ENCODE measurements around the gene ST3GAL4. TPM values are rescaled to one million over a fixed set of nuclear protein-coding genes. Genes with fewer than 3 reads are reported as not detected.

ST3GAL4 gene
- total and polyA plus RNA-seq, 7 donors, result 43.1 to 336 (median 69.2) TPM

DNA sequence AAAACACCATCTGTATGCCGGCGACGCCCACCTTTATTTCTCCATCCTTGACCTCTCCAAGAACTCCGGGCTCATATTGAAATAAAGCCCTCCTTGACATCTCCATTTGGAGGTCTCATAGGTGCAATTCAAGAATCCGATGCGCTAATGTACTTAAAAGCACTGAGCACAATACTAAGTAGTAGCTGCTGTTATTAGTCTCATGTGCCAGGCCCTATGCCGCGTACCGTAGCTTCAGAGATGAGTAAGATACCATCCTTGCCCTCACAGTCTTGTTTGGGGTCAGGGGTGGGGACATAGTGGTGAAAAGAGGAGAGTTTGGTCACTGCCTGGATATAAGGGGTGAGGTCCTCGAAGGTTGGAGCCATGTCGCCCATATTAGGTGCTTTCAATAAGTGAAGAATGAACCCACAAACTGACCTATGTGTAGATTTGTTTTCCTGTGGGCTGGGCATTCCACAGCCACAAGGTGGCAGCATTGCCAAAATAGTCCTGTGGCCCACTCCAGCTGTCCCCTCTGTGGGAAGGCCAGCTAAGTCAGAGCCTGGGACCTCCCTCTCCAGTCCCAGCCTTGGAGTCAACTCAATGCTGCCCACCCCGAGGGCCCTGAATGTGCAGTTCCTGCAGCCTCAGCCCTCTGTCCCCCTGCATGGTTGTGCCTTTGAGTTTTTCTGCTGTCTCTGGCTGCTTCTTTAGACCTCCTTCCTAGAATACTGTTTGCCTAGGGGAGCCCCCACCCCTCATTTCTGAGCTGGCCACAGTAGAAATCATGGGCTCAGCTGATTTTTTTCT is 45.1 kb upstream of the ST3GAL4 start:
- H3K36me3 ChIP-seq, result peaks cover 0 to 6% (median 0%) of the 10 kb centered on the region in 4 donors
- TF ChIP-seq EP300 (IDR thresholded peaks at IDR 0.05) (no peak), CTCF (IDR thresholded peaks at IDR 0.05) (peak; percentile 53 to 87 (median 76)), POLR2A (IDR thresholded peaks at IDR 0.05) (no peak), POLR2AphosphoS5 (IDR thresholded peaks at IDR 0.05) (no peak)
- no peak overlapping the region for H3K4me3 ChIP-seq
- peak overlapping the region in 2 of 4 donors; percentile 10 to 15 for H3K27ac ChIP-seq
- peak; percentile 86 for DNase-seq
- no peaks in the 10 kb centered on the region for H3K9me3 ChIP-seq
- WGBS, 2 donors, result 55 to 73% methylated on average over 12 of the region's 12 CpGs
- intact Hi-C loops (cut with DNase I), result loop anchor here (2.0 to 5.0 kb wide), 3 partner anchors 48 to 170 kb away; no protein-coding TSS in a partner anchor
- no peaks in the 10 kb centered on the region for H3K27me3 ChIP-seq
- H3K4me1 ChIP-seq, result peaks cover 0 to 10% (median 9%) of the 10 kb centered on the region in 4 donors

- no peak for DNase-seq
- Histone ChIP-seq H3K27ac (peak overlapping the region in 2 of 4 donors; percentile 10 to 15), H3K9me3 (no peaks in the 10 kb centered on the region), H3K4me3 (no peak overlapping the region), H3K36me3 (peaks cover 0 to 6% (median 0%) of the 10 kb centered on the region in 4 donors), H3K4me1 (peaks cover 0 to 10% (median 9%) of the 10 kb centered on the region in 4 donors), H3K27me3 (no peaks in the 10 kb centered on the region)
- TF ChIP-seq POLR2AphosphoS5 (IDR thresholded peaks at IDR 0.05), result no peak
- no peak for TF ChIP-seq EP300 (IDR thresholded peaks at IDR 0.05)
- TF ChIP-seq POLR2A (IDR thresholded peaks at IDR 0.05), result no peak
- TF ChIP-seq CTCF (IDR thresholded peaks at IDR 0.05), result no peak
- WGBS, 2 donors, result 63 to 81% methylated on average over 6 of the region's 6 CpGs
- intact Hi-C loops (cut with DNase I), result loop anchor here (2.0 to 5.0 kb wide), 3 partner anchors 48 to 170 kb away; no protein-coding TSS in a partner anchor
Measured at GRCh38 chr11:126310992-126311310, 44.5 kb upstream of the ST3GAL4 start.

DNA sequence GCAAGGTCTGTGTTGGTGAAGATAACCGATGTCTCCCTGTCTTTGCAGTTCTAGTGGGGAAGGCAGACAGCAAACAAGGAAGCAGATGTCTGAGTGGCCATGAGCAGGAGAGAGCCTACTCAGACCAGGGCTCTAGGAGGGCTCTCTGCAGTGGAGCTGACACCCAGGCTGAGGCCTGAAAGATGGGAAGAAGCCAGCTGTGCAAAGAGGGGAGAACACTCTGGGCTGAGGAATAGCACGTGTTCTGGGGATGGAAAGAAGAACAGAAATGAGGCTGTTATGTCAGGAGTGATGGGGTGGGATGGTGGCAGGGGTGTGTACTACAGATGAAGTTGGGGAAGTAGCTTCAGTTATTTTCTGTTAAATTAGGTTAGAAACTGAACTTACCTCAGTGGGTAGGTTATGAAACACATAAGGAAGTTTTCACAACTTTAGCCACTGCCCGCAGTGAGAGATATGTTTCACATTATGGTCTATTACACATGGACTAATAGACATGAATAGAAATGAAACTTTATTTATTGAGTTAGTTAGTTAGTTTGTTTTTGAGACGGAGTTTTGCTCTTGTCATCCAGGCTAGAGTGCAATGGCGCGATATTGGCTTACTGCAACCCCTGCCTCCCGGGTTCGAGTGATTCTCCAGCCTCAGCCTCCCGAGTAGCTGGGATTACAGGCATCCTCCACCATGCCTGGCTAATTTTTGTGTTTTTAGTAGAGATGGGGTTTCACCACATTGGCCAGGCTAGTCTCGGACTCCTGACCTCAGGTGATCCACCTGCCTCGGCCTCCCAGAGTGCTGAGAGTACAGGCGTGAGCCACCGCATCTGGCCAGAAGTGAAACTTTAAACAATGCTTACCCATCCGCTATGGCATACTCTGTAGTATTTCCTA is 43.8 kb upstream of the ST3GAL4 start:
- TF ChIP-seq CTCF (IDR thresholded peaks at IDR 0.05) (no peak), POLR2A (IDR thresholded peaks at IDR 0.05) (no peak), POLR2AphosphoS5 (IDR thresholded peaks at IDR 0.05) (no peak), EP300 (IDR thresholded peaks at IDR 0.05) (no peak)
- Histone ChIP-seq H3K36me3 (peaks cover 0 to 6% (median 0%) of the 10 kb centered on the region in 4 donors), H3K4me1 (peaks cover 0 to 10% (median 9%) of the 10 kb centered on the region in 4 donors), H3K9me3 (no peaks in the 10 kb centered on the region), H3K27ac (no peak overlapping the region), H3K27me3 (no peaks in the 10 kb centered on the region), H3K4me3 (no peak overlapping the region)
- intact Hi-C loops (cut with DNase I), result loop anchor here (2.0 to 5.0 kb wide), 3 partner anchors 47 to 169 kb away; no protein-coding TSS in a partner anchor
- DNase-seq, result peak; percentile 40
- WGBS, 2 donors, result 87 to 91% methylated on average over 14 of the region's 14 CpGs

- H3K27ac ChIP-seq, result no peak overlapping the region
- H3K9me3 ChIP-seq, result no peaks in the 10 kb centered on the region
- H3K36me3 ChIP-seq, result peaks cover 0 to 6% (median 0%) of the 10 kb centered on the region in 4 donors
- peaks cover 0 to 20% (median 19%) of the 10 kb centered on the region in 4 donors for H3K4me1 ChIP-seq
- intact Hi-C loops (cut with DNase I), result loop anchor here (5.0 kb wide), 1 partner anchor 104 kb away; no protein-coding TSS in a partner anchor
- WGBS, 2 donors, result 17 to 66% methylated on average over 8 of the region's 8 CpGs
- no peak for TF ChIP-seq POLR2A (IDR thresholded peaks at IDR 0.05)
- TF ChIP-seq POLR2AphosphoS5 (IDR thresholded peaks at IDR 0.05), result no peak
- no peak for TF ChIP-seq EP300 (IDR thresholded peaks at IDR 0.05)
- TF ChIP-seq CTCF (IDR thresholded peaks at IDR 0.05), result no peak
- no peak overlapping the region for H3K4me3 ChIP-seq
- peak; percentile 22 for DNase-seq
- no peaks in the 10 kb centered on the region for H3K27me3 ChIP-seq
Measured at GRCh38 chr11:126312961-126313360, 42.5 kb upstream of the ST3GAL4 start.

Data from sigmoid colon (tissue), 7 donors.